Measurements from ENCODE around the gene GFPT2.

GFPT2 gene

GRCh38 chr5:180287404-180287803 lies 65.7 kb downstream of the GFPT2 start:
- Histone ChIP-seq H3K4me2 (ENCODE audit: low read length) (no peak overlapping the region), H3K9ac (ENCODE audit: low read depth, low read length) (no peak overlapping the region), H3K27me3 (ENCODE audit: control insufficient read depth, insufficient read depth, low read length) (no peaks in the 10 kb centered on the region), H3K4me3 (ENCODE audit: low read length) (no peak overlapping the region), H3K4me1 (ENCODE audit: control insufficient read depth, insufficient read depth, low read length) (peaks cover 10% of the 10 kb centered on the region), H3K36me3 (ENCODE audit: insufficient read depth, low read length) (peaks cover 3% of the 10 kb centered on the region), H3K9me3 (replicated peaks; ENCODE audit: low read length) (no peaks in the 10 kb centered on the region)

- H3K4me3 ChIP-seq (ENCODE audit: low read length) = no peak overlapping the region
- H3K9ac ChIP-seq (ENCODE audit: low read depth, low read length) = no peak overlapping the region
- H3K4me2 ChIP-seq (ENCODE audit: low read length) = no peak overlapping the region
- no peaks in the 10 kb centered on the region for H3K4me1 ChIP-seq (ENCODE audit: control insufficient read depth, insufficient read depth, low read length)
- H3K36me3 ChIP-seq (ENCODE audit: insufficient read depth, low read length) = peaks cover 33% of the 10 kb centered on the region
- H3K9me3 ChIP-seq (replicated peaks; ENCODE audit: low read length) = no peaks in the 10 kb centered on the region
- H3K27me3 ChIP-seq (ENCODE audit: control insufficient read depth, insufficient read depth, low read length) = no peaks in the 10 kb centered on the region
Measured at GRCh38 chr5:180284149-180284548, 69.0 kb downstream of the GFPT2 start.

- Histone ChIP-seq H3K4me1 (ENCODE audit: control insufficient read depth, insufficient read depth, low read length) (no peaks in the 10 kb centered on the region), H3K9me3 (replicated peaks; ENCODE audit: low read length) (no peaks in the 10 kb centered on the region), H3K27me3 (ENCODE audit: control insufficient read depth, insufficient read depth, low read length) (no peaks in the 10 kb centered on the region), H3K4me3 (ENCODE audit: low read length) (no peak overlapping the region), H3K36me3 (ENCODE audit: insufficient read depth, low read length) (peaks cover 35% of the 10 kb centered on the region), H3K4me2 (ENCODE audit: low read length) (no peak overlapping the region), H3K9ac (ENCODE audit: low read depth, low read length) (no peak overlapping the region)
Measured at GRCh38 chr5:180283026-180283615, 70.0 kb downstream of the GFPT2 start.

- Histone ChIP-seq H3K27me3 (ENCODE audit: control insufficient read depth, insufficient read depth, low read length) (no peaks in the 10 kb centered on the region), H3K9ac (ENCODE audit: low read depth, low read length) (no peak overlapping the region), H3K4me3 (ENCODE audit: low read length) (no peak overlapping the region), H3K4me2 (ENCODE audit: low read length) (no peak overlapping the region), H3K4me1 (ENCODE audit: control insufficient read depth, insufficient read depth, low read length) (no peaks in the 10 kb centered on the region), H3K9me3 (replicated peaks; ENCODE audit: low read length) (no peaks in the 10 kb centered on the region), H3K36me3 (ENCODE audit: insufficient read depth, low read length) (peaks cover 41% of the 10 kb centered on the region)
Measured at GRCh38 chr5:180282281-180282680, 70.9 kb downstream of the GFPT2 start.

GRCh38 chr5:180281706-180282105 lies 71.4 kb downstream of the GFPT2 start:
- Histone ChIP-seq H3K27me3 (ENCODE audit: control insufficient read depth, insufficient read depth, low read length) (no peaks in the 10 kb centered on the region), H3K9me3 (replicated peaks; ENCODE audit: low read length) (no peaks in the 10 kb centered on the region), H3K36me3 (ENCODE audit: insufficient read depth, low read length) (peaks cover 46% of the 10 kb centered on the region), H3K4me1 (ENCODE audit: control insufficient read depth, insufficient read depth, low read length) (no peaks in the 10 kb centered on the region), H3K4me3 (ENCODE audit: low read length) (no peak overlapping the region), H3K4me2 (ENCODE audit: low read length) (no peak overlapping the region), H3K9ac (ENCODE audit: low read depth, low read length) (no peak overlapping the region)

GRCh38 chr5:180274695-180275094 lies 78.4 kb downstream of the GFPT2 start:
- Histone ChIP-seq H3K4me3 (ENCODE audit: low read length) (no peak overlapping the region), H3K4me2 (ENCODE audit: low read length) (no peak overlapping the region), H3K9ac (ENCODE audit: low read depth, low read length) (no peak overlapping the region), H3K36me3 (ENCODE audit: insufficient read depth, low read length) (peaks cover 44% of the 10 kb centered on the region), H3K27me3 (ENCODE audit: control insufficient read depth, insufficient read depth, low read length) (no peaks in the 10 kb centered on the region), H3K9me3 (replicated peaks; ENCODE audit: low read length) (no peaks in the 10 kb centered on the region), H3K4me1 (ENCODE audit: control insufficient read depth, insufficient read depth, low read length) (no peaks in the 10 kb centered on the region)

GRCh38 chr5:180271221-180271620 lies 81.9 kb downstream of the GFPT2 start:
- no peak overlapping the region for H3K9ac ChIP-seq (ENCODE audit: low read depth, low read length)
- no peaks in the 10 kb centered on the region for H3K27me3 ChIP-seq (ENCODE audit: control insufficient read depth, insufficient read depth, low read length)
- no peak overlapping the region for H3K4me3 ChIP-seq (ENCODE audit: low read length)
- H3K36me3 ChIP-seq (ENCODE audit: insufficient read depth, low read length) = peaks cover 37% of the 10 kb centered on the region
- no peaks in the 10 kb centered on the region for H3K4me1 ChIP-seq (ENCODE audit: control insufficient read depth, insufficient read depth, low read length)
- H3K4me2 ChIP-seq (ENCODE audit: low read length) = no peak overlapping the region
- H3K9me3 ChIP-seq (replicated peaks; ENCODE audit: low read length) = peaks cover 5% of the 10 kb centered on the region

GRCh38 chr5:180259260-180259611 lies 93.9 kb downstream of the GFPT2 start:
- Histone ChIP-seq H3K4me2 (ENCODE audit: low read length) (no peak overlapping the region), H3K36me3 (ENCODE audit: insufficient read depth, low read length) (peaks cover 73% of the 10 kb centered on the region), H3K9me3 (replicated peaks; ENCODE audit: low read length) (peaks cover 70% of the 10 kb centered on the region), H3K9ac (ENCODE audit: low read depth, low read length) (no peak overlapping the region), H3K27me3 (ENCODE audit: control insufficient read depth, insufficient read depth, low read length) (no peaks in the 10 kb centered on the region), H3K4me1 (ENCODE audit: control insufficient read depth, insufficient read depth, low read length) (no peaks in the 10 kb centered on the region), H3K4me3 (ENCODE audit: low read length) (no peak overlapping the region)

GRCh38 chr5:180253036-180253824 lies 99.9 kb downstream of the GFPT2 start:
- Histone ChIP-seq H3K36me3 (ENCODE audit: insufficient read depth, low read length) (peaks cover 57% of the 10 kb centered on the region), H3K4me2 (ENCODE audit: low read length) (no peak overlapping the region), H3K4me1 (ENCODE audit: control insufficient read depth, insufficient read depth, low read length) (no peaks in the 10 kb centered on the region), H3K9me3 (replicated peaks; ENCODE audit: low read length) (peaks cover 60% of the 10 kb centered on the region), H3K9ac (ENCODE audit: low read depth, low read length) (no peak overlapping the region), H3K4me3 (ENCODE audit: low read length) (no peak overlapping the region), H3K27me3 (ENCODE audit: control insufficient read depth, insufficient read depth, low read length) (no peaks in the 10 kb centered on the region)

- Histone ChIP-seq H3K9ac (ENCODE audit: low read depth, low read length) (no peak overlapping the region), H3K4me3 (ENCODE audit: low read length) (no peak overlapping the region), H3K4me1 (ENCODE audit: control insufficient read depth, insufficient read depth, low read length) (no peaks in the 10 kb centered on the region), H3K9me3 (replicated peaks; ENCODE audit: low read length) (peaks cover 46% of the 10 kb centered on the region), H3K27me3 (ENCODE audit: control insufficient read depth, insufficient read depth, low read length) (no peaks in the 10 kb centered on the region), H3K4me2 (ENCODE audit: low read length) (no peak overlapping the region), H3K36me3 (ENCODE audit: insufficient read depth, low read length) (peaks cover 58% of the 10 kb centered on the region)
Measured at GRCh38 chr5:180251887-180252286, 101.2 kb downstream of the GFPT2 start.

- H3K4me3 ChIP-seq (ENCODE audit: low read length) = no peak overlapping the region
- no peaks in the 10 kb centered on the region for H3K27me3 ChIP-seq (ENCODE audit: control insufficient read depth, insufficient read depth, low read length)
- H3K4me1 ChIP-seq (ENCODE audit: control insufficient read depth, insufficient read depth, low read length) = no peaks in the 10 kb centered on the region
- H3K36me3 ChIP-seq (ENCODE audit: insufficient read depth, low read length) = peaks cover 56% of the 10 kb centered on the region
- no peak overlapping the region for H3K9ac ChIP-seq (ENCODE audit: low read depth, low read length)
- no peak overlapping the region for H3K4me2 ChIP-seq (ENCODE audit: low read length)
- H3K9me3 ChIP-seq (replicated peaks; ENCODE audit: low read length) = peaks cover 46% of the 10 kb centered on the region
Measured at GRCh38 chr5:180251141-180251540, 102.0 kb downstream of the GFPT2 start.
